PC-9 (cell line): ENCODE measurements around the gene ENPP6.

Experiments
- EZH2 ChIP-seq: fragments of 200-600 bp; sonication (generic); IDR thresholded peaks from 2 replicates; pipeline ENCODE4 v1.8.0; 2017; ENCODE audit warnings: antibody characterized with exemption, low read depth
- TF ChIP-seq, protein P1 (sequence below): fragments of 200-600 bp; sonication (generic); conservative IDR thresholded peaks from 2 replicates; pipeline ENCODE4 v1.6.1; 2017; ENCODE audit warnings: mixed run types, antibody characterized with exemption, mild to moderate bottlenecking, moderate library complexity

- TF ChIP-seq, protein P1, sequence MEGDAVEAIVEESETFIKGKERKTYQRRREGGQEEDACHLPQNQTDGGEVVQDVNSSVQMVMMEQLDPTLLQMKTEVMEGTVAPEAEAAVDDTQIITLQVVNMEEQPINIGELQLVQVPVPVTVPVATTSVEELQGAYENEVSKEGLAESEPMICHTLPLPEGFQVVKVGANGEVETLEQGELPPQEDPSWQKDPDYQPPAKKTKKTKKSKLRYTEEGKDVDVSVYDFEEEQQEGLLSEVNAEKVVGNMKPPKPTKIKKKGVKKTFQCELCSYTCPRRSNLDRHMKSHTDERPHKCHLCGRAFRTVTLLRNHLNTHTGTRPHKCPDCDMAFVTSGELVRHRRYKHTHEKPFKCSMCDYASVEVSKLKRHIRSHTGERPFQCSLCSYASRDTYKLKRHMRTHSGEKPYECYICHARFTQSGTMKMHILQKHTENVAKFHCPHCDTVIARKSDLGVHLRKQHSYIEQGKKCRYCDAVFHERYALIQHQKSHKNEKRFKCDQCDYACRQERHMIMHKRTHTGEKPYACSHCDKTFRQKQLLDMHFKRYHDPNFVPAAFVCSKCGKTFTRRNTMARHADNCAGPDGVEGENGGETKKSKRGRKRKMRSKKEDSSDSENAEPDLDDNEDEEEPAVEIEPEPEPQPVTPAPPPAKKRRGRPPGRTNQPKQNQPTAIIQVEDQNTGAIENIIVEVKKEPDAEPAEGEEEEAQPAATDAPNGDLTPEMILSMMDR: no peak
- no peak for TF ChIP-seq EZH2
These were observed 171.5 kb downstream of the ENPP6 start for GRCh38 chr4:184046148-184046547.
